Testis (tissue), 2 donors: Measurements from ENCODE around the gene PRELID2.

Experiments
- POLR2A ChIP-seq: fragments of 450-650 bp; IDR thresholded peaks from one replicate; pipeline ENCODE4 v1.6.1; 2017; ENCODE audit warnings: antibody characterized with exemption, mild to moderate bottlenecking, moderate library complexity
- TF ChIP-seq, protein P1 (sequence below), 3 experiments: fragments of 450-650 bp in 2 of 3; fragments of 200-600 bp in 1 of 3; sonication (generic) in 1 of 3; IDR thresholded peaks; one replicate each; pipeline ENCODE4 v1.5.1; 2016 to 2019; ENCODE audit warnings: antibody characterized with exemption in 3 of 3, mild to moderate bottlenecking in 2 of 3, moderate library complexity in 1 of 3

DNA sequence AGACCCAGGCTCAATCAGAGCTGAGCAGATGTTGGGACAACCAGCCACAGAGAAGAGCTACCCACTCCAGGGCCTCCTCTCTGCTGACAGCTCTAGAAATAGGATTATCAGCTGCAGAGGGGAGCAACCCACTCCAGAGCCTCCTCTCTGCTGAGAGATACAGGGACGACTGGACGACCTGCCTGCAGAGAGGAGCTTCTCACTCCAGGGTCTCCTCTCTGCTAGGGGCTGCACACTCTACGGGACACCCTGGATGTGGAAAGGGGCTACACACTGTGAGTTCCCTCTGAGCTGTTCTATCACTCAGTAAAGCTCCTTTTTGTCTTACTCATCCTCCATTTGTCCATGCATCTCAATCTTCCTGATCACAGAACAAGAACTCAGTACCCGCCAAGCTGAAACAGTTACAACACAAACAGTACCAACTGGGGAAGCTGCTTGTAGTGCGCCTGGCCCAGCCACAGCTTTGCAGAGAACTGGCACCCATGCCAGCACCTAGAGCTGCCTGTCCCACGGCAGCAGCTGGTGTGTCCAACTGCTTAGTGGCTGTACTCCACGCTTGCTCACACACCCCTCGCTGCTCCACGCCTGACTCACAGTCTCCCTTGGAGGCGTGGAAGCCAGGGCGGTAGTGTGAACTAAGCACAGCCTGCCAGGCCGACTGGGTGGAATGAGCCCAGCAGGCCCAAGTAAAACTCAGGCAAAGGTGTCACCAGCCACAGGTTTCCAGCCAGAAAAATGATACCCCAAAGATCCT, 56.8 kb downstream of the PRELID2 start:
- TF ChIP-seq, protein P1, sequence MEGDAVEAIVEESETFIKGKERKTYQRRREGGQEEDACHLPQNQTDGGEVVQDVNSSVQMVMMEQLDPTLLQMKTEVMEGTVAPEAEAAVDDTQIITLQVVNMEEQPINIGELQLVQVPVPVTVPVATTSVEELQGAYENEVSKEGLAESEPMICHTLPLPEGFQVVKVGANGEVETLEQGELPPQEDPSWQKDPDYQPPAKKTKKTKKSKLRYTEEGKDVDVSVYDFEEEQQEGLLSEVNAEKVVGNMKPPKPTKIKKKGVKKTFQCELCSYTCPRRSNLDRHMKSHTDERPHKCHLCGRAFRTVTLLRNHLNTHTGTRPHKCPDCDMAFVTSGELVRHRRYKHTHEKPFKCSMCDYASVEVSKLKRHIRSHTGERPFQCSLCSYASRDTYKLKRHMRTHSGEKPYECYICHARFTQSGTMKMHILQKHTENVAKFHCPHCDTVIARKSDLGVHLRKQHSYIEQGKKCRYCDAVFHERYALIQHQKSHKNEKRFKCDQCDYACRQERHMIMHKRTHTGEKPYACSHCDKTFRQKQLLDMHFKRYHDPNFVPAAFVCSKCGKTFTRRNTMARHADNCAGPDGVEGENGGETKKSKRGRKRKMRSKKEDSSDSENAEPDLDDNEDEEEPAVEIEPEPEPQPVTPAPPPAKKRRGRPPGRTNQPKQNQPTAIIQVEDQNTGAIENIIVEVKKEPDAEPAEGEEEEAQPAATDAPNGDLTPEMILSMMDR (IDR thresholded peaks at IDR 0.05) = no peak
- TF ChIP-seq POLR2A = no peak
